HUDEP-2 (cell line): ENCODE measurements around the gene SCT.

Experiments used
- DNase-seq, 76 experiments: peaks; one replicate each; lab custom pipeline; 2025; ENCODE audit not compliant: unreplicated experiment in 76 of 76; lab: John Stamatoyannopoulos, UW

The SCT gene

DNA sequence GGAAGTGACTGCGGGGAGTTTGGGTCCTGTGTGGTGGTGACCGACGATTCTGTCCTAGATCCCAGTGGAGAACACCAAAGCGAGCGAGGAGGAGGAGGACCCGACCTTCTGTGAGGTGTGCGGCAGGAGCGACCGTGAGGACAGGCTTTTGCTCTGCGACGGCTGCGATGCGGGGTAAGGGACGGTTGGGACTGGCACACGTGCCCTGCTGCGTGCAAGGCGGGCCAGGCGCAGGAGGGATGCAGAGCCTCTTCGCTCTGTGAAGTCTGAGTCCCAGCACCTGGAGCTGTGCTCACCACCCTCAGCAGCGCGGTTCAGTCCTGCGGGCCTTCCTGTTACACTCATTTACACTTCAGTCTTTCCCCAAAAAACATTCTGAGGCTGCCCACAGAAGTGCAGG lies 34.5 kb downstream of the SCT start:
- DNase-seq, result no peak

DNA sequence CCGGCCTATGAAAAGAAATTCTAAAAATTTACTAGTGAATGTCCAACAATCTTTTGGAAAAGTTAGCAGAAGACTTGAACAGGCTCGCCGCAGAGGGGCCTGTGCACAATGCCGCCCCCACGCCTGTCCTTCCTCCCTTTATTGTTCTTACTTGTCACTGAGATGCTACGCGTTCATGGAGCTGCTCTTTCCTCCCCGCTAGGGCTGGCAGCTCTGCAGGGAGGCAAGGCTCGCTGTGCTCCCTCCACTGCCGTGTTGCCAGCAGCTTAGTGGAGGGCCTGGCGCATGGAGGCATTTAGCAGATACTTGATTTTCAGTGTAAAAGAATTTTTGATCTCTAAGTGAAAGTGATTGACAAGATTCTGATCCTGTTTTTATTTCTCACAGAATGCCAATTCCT lies 36.0 kb downstream of the SCT start:
- DNase-seq, result no peak

DNA sequence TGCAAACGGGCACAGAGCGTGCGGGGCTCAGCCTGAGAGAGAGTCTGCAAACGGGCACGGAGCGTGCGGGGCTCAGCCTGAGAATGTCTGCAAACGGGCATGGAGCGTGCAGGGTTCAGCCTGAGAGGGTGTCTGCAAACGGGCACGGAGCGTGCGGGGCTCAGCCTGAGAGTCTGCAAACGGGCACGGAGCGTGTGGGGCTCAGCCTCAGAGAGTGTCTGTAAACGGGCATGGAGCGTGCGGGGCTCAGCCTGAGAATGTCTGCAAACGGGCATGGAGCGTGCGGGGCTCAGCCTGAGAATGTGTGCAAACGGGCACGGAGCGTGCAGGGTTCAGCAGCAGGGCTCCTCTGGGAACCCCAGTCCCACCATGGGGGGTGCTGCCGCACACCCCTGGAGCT lies 37.2 kb downstream of the SCT start:
- no peak for DNase-seq

DNA sequence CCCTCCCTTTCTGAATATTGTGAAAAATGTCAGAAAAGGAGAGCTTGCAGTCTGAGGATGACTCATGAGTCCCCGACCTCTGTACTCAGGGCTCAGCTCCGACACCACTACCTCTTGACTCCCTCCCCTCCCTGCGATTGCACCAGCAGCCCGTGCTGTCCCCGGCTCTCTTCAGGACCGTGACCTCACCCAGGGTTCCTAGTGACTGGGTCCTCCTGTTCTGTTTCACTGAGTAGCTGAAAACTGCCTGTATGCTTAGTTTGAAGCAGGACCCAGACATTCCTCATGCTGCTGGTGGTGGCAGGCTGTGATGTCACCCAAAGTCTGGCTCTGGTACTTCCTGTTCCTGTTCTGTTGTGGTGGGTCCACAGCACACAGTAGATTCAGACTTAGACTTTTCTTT lies 39.0 kb downstream of the SCT start:
- DNase-seq, result no peak

DNA sequence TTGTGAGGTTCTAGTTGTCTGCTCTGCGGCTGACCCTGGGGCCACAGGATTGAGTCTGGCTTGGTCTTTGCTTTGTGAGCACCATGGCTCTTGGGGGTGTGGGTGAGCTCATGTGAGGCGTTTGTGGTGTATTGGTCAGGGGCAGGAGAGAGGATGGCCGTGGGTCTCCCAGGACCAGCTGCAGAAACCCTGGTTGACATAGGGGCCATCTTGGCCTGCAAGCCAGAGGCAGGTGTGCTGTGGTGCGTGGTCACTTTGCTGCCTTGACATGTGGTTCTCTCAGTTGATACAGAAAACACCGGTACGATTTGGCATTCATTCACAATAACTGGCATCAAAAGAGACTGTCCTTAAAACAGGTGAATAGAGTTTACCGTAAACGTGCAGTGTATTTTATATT lies 39.4 kb downstream of the SCT start:
- DNase-seq, result no peak

DNA sequence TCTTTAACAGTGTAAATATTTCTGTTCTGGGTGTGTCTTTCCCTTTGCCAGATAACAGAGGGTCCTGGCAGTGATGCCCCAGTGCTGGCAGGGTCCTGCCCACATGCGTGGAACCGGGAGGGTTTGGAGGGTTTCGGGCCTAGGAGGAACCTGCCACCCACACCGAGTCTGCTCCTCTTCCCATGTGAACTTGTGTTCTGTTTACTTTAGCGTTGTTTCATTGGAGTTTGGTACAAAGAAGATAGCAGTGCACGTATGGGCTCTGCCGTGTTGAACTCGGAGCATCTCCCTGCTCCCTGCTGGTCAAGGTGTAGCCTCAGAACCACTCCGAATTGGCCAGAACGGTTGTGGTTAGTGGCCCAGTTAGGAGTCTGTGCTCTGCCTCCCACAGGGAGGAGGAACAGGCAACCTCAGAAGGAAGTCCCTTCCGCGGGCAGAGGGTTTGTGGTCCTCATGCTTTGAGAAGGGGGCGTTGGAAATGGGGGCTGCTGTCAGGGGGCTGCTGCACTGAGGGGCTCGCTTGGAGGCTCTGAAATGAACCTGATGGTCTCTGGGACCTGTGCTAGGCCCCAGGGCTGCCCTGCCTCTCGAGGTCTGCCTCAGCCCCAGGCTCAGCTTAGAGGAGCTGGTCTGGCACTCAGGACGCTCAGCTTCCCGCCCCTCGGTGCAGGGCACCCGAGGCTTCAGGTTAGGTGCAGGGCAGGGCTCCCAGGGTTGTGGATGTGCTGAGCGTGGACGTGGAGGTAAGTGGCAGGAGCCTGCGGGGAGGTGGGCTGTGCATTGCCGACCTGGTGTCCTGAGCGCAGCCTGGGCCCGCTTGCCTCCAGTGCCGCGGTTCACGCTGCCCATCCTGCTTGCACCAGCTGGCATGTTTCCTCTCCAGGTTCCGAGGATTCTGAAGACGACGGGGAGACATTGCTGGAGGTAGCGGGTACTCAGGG lies 40.3 kb downstream of the SCT start:
- no peak for DNase-seq

DNA sequence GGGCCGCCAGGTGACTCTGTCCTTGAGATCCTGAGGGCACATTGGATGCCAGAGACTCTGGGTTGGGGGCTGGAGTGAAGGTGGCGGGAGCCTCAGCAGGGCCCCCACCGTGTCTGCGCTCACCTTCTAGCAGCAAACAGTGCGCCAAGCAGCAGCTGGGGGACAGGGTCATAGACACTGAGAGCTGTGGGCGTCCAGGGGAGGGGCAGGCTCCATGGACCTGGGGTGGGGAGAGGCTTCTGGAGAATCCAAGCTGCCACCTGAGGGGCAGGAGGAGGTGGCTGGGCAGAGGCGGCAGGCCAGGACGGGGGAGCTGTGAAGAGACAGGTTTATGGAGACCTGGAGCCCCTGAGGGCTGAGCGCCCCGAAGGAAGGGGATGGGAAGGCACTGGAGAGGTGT lies 42.7 kb downstream of the SCT start:
- no peak for DNase-seq

DNA sequence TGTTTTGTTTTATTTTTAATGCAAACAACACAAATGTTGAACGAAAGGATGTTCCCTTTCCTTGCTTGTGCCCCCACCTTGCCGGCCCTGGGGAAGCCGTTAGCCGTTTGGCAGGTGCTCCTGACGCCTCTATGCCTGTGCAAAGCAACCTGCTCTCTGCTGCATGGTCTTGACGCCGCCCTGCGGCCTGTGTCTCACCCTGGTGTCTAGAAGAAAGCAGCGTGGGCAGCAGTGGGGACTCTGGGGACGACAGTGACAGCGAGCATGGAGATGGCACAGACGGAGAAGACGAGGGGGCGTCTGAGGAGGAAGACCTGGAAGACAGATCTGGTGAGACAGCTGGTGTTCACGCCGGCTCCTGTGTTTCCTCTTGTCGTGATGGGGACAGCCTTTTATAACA lies 45.2 kb downstream of the SCT start:
- DNase-seq, result no peak

DNA sequence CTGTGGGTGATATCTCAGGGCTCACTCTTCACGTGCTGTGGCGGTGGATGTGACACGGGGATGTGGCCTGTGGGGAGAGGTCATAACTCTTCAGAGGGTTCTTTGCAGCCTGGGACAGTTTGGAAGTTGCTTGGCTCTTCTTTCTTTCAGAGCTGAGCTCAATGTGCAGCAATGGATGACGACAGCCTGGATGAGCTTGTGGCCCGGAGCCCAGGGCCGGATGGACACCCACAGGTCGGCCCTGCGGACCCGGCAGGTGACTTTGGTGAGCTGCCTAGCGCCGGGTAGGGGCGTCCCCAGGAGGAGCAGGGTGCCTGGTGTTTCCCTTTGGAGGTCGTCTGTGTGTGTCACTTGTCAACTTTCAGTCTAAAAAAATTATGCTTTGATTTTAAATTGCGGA lies 45.6 kb downstream of the SCT start:
- no peak for DNase-seq

DNA sequence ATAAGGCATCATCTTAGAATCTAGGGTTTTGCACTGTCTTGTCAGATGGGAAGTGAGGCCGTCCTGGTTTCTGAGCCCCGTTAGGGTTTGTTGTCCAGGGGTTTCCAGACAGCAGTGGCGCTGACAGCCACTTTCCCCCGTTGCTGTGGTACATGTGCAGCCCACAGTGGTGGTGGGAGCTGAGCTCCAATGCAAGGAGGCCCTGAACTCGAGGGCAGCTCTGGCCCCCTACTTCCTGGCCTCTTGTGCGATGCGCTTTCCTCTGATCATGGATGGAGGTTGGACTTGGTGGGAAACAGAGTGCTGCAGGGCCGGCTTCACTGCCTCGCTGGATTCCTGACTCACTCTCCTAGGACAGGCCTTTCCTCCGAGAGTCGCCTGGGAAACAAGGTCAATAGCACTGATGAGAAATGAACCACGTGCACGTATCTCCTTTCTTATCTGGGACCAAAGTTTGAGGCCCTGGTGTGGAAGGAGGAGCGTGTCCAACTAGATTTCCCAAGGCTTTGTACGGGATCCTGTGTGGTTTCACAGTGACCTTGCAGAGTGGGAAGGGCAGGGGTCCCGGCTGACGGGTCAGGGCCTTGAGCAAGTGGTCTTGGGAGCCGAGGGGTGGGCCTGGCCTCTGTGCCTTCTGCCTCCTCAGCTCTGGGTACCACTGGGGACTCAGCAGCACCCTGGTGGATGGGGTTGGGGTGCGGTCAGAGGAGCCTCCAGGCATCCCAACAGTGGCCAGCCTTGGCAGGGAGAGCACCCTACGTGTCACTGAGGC lies 47.0 kb downstream of the SCT start:
- no peak for DNase-seq

DNA sequence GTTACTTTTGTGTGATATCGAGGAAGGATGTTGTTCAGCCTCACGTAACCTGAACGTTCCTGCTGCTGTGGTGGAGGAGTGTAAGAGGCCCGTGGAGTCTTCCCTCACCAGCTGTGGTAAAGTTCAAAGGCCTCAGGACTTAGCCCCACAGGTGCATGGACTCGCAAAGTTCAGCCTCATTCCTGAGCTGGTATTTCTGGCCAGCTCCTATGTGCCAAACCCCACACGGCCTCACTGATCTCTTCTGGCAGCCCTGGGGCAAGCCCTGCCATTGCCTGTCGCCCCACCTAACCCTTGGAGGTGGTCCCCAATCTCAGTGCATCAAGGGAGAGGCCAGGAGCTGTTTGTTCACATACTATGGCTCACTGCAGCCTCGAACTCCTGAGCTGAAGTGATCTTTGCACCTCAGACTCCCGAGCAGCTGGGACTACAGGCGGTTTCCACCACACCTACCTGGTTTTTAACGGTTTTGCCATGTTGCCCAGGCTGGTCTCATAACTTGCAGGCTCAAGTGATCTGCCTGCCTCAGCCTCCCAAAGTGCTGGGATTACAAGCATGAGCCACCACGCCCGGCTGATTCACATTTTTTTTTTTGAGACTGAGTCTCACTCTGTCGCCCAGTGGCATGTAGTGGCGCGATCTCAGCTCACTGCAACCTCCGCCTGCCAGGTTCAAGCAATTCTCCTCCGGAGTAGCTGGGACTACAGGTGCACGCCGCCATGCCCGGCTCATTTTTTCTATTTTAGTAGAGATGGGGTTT lies 48.5 kb downstream of the SCT start:
- DNase-seq, result peak in 3 of 76 experiments; percentile 8 to 22 (median 9)

DNA sequence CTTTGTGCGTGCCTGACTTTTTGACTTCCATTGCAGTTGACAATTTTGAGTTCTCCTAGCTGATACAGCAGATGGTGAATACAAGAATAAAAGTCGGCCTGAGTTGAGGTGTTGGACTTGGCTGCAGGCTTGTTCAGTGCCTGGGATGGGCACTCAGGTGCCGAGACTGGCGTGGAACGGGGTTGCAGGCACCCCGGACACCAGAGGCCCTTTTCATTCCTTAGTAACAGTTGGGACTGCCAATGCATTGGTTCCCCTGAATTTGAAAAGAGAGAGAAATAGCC lies 49.4 kb downstream of the SCT start:
- DNase-seq, result no peak

DNA sequence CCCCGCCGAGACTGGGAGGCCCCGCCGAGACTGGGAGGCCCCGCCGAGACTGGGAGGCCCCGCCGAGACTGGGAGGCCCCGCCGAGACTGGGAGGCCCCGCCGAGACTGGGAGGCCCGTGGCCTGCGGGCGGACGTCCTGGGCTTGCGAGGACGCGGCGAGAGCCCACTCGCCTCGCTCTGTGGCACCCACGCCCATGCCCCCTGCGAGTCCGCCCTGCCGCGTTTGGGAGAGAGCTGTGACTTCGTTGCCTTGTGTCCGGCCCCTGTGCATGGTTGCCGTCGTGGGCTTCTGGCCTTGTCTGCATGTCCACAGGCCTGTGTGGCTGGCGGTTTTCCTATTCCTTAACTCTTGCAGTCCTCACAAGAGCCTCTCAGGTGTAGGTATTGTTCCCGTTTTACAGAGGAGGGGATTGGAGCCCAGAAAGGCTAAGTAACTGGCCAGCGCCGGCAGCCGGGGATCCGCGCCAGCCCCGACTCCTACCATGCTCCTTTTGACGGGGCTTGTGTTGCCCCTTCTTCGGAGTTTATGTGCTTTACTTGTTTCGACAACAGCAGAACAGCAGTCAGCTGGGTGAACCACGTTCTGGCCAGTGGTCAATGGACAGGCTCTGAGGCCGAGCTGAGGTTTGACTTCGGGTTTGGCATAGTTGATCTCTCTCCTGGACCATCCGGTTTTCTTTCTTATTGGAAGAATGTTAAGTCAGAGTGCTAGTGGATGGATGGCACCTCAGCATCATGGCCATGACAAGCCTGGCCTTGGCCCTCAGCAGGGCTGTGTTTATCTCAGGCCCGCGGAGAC lies 50.0 kb downstream of the SCT start:
- DNase-seq, result no peak
